HG03135 (cell line): ENCODE data around the gene SHISA5.
A peak's percentile ranks its signal among the peaks of the same experiment; 100 is the strongest.
"Not testable (repeated sequence)": the region's sequence is repeated elsewhere in the genome, so short reads cannot be mapped to it uniquely, and the experiment has no call there.

Experiments
- ATAC-seq: cut with Tn5 transposase; IDR thresholded peaks from one replicate; pipeline ENCODE4 v1.9.1; 2021; ENCODE audit warnings: mild to moderate bottlenecking, moderate library complexity; ENCODE audit not compliant: unreplicated experiment

SHISA5 gene

DNA sequence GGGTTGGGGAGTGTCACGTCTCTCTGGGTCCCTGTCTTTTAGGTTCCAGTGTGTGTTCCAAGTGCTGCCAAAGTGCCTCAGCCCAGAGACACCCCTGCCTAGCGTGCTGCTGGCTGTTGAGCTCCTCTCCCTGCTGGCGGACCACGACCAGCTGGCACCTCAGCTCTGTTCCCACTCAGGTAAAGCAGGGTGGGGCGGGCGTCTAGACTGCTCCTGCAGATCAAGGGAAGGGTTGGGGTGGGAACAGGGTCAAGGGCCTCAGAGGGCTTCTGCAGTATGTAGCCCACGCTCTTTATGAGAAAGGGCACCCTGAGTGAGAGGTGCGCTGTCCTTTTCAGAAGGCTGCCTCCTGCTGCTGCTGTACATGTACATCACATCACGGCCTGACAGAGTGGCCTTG is 40.3 kb downstream of the SHISA5 start:
- ATAC-seq = no peak

DNA sequence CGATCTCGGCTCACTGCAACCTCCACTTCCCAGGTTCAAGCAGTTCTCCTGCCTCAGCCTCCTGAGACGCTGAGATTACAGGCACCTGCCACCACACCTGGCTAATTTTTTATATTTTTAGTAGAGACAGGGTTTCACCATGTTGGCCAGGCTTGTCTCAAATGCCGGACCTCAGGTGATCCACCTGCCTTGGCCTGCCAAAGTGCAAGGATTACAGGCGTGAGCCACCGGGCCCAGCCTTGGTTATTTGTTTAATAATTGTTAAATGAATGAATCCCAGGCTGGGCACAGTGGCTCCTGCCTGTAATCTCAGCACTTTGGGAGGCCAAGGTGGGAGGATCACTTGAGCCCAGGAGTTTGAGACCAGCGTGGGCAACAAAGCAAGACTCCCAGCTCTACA is 42.2 kb downstream of the SHISA5 start:
- not testable (repeated sequence) for ATAC-seq

GRCh38 chr3:48460517-48460902 is 43.5 kb downstream of the SHISA5 start:
- no peak for ATAC-seq

GRCh38 chr3:48459773-48460516 is 44.0 kb downstream of the SHISA5 start:
- no peak for ATAC-seq

DNA sequence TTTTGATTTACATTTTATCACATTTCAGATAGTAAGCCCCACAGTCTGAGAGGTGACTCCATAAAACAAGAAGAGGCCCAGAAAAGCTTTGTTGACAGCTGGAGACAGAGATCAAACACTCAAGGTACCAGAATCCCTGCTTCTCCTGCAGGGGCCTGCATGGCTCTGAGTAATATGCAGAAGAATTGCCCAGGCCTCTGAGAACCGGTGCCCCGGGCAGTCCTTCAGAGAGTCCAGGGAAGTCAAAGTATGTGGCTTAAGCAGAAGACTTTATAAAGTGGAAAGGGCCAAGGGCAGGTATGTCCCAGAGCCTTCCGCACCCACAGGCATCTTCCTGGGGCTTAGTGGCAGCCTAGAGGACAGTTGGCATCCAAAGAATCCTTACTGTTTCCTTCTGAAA is 44.6 kb downstream of the SHISA5 start:
- ATAC-seq = no peak

- ATAC-seq = no peak
Observed at GRCh38 chr3:48456456-48456855, 47.5 kb downstream of the SHISA5 start.

GRCh38 chr3:48451270-48451669 is 52.7 kb downstream of the SHISA5 start:
- no peak for ATAC-seq

- peak; percentile 84 for ATAC-seq
Observed at GRCh38 chr3:48446425-48447193, 57.4 kb downstream of the SHISA5 start, which contains the start of gene ATRIP. TSS of gene ATRIP (plus strand) at chr3:48446737. CDS start at chr3:48446846, 109 bp downstream.

DNA sequence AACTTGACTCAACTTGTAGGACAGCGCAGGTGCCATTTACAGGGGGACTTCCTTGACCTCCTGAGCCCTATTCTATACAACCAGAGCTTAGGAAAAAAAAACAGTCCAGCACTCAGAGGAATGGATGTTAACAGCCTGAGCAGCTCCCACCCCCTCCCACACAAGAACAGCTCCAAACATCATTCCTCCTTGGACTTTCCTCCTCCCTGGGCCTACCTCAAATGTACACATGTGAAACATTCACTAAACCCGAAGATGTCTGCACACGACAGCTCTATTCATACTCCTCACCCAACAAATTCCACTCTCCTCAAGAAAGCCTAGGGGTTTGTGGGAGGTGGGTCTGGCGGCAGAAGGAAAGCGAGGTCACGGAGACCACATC is 57.9 kb downstream of the SHISA5 start:
- no peak for ATAC-seq

DNA sequence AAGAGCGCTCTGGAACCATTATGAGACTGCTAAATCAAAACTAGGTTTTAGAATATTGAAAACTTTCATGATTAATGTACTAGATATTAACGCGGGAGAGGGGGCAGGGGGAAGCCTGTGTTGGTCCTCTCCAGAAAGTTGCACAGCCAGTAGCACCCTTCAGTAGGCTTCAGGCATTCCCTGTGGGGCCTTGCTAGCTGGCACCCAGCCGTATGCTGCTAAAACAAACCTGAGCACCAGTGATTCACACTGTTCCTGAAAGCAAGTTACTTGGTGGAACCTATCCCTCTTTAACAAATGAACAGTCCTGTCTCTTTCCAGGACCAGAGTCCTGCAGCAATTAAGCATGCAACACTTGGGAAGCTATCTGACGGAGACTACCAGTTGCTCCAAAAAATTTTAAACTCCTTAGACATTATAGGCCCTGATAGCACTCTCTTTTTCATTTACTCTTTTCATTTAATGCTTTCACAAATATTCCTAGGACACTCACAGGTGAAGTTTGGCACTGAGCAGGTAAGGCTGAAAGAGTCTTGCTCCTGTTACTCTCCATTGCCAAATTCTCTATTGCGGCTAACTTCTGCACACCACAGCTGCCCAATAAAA is 58.6 kb downstream of the SHISA5 start:
- ATAC-seq = no peak

DNA sequence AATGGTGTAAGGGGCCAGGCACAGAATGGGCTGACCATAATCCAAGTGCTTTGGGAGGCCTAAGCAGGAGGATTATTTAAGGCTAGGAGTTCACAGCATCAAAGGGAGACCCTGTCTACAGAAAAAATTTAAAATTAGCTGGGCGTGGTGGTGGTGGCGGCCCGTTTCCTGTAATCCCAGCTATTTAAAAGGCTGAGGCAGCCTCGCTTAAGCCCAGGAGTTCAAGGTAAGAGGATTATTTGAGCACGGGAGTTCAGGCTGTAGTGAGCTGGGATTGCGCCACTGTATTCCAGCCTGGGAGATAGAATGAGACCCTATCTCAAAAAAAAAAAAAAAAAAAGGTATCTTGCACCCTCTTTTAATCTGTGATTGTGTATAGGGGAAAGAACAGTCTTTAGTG is 62.0 kb downstream of the SHISA5 start:
- ATAC-seq = no peak

DNA sequence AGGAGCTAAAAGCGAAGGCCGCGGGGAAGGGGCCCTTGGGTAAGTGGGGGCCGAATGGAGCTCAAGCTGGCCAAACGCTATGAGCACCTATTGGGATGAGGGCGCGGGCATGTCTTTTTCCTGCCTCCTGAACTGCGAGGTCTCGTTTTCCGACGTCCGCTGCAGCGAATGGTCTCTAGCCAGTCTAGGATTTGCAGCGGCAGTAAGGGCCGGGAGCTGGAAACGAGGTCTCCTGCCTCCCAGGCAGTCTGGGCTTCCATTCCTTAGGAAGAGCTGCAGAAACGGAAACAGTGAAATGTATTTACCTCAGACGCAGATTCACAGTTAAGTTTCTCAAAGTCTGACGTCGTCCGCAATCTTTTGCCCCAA is 63.4 kb downstream of the SHISA5 start:
- ATAC-seq = peak; percentile 13

DNA sequence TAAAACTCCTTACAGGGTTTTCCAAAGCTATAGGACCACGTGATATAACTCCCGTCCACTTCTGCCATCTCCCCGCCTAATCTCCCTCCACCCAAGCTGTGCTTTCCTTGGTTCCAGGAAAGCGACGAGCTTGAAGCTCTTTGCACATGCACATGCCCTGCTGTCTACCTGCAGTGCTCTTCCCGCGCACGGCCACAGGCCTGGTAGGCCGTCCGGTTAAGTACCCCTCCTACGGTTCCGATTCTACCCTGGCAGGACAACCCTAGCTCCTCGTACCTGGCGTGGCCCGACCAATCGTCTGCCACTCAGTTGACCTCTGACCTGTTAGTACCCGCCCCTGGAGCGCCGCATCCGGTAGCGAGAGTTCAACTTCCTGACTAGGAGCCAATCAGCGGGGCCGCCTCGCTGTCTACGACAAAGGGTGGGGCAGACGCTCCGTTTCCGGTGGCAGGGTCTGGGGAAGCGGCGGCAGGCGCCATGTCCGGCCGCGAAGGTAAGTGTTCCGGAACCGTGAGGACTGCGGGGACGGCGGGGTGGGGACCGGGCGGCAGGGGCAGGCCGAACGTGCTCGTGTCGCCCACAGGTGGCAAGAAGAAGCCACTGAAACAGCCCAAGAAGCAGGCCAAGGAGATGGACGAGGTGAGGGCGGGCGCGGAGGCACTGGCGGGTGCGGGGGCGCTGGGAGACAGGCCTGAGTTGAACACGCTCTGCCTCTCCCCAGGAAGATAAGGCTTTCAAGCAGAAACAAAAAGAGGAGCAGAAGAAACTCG is 64.0 kb downstream of the SHISA5 start, which contains the start of the genes CCDC51 and TMA7:
CCDC51 (minus strand) TSS at position 300 of the 770 bp plus-strand sequence. CDS start 4,991 bp downstream, outside the sequence.
TMA7 (plus strand) TSS at position 438 of the 770 bp plus-strand sequence; CDS start at position 478, 40 bp downstream.
- peak; percentile 92 for ATAC-seq

DNA sequence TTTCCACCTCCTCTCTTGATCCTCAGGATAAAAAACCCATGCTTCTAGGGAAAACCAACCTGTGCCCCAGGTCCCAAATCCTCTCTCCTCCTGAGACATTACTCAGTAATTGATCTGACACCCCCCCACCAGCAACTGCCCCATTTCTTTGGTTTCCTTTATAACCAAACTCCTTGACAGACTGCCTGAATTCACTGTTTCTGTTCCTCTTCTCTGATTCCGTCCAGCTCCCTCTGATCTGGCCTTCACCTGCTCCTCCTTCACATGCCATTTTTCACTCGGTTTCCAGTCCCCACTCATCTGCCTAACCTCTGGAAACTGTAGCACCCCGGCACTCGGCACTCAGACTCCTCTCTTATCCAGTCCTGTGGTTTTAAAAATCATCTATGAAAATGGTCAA is 66.2 kb downstream of the SHISA5 start:
- ATAC-seq = no peak

DNA sequence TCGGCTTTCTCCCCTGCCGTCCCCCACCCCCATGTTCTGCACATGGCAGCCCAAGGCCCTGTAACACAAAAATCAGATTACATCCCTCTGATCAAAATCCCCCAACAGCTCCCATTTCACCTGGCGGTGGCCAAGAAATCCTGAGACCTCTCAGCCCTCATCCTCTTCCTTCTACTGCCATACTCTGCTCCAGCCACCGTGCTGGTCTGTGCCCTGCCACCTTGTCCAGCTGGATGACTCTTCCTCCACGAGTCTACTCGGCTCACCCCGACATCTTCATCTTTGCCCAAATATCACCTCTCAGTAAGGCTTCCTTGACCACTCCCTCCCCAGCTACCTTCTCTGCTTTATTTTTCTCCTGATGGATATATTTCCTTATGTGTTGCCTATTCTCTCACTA is 67.1 kb downstream of the SHISA5 start:
- no peak for ATAC-seq

DNA sequence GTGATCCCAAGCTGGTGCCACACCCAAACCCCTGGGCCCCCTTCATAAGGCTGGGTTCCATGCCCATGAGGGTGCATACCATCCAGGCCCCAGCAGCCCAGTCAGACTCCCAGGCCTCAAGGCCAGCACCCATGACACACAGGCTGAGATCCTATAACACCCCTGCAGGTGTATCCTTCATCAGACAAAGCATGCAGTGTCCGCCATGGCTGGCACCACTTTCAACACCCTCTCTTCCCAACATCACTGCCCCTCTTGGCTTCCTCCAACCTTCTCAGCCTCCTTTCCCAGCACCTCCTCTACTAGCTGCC is 67.5 kb downstream of the SHISA5 start:
- ATAC-seq = no peak

GRCh38 chr3:48435774-48436476 is 68.0 kb downstream of the SHISA5 start:
- ATAC-seq = no peak

DNA sequence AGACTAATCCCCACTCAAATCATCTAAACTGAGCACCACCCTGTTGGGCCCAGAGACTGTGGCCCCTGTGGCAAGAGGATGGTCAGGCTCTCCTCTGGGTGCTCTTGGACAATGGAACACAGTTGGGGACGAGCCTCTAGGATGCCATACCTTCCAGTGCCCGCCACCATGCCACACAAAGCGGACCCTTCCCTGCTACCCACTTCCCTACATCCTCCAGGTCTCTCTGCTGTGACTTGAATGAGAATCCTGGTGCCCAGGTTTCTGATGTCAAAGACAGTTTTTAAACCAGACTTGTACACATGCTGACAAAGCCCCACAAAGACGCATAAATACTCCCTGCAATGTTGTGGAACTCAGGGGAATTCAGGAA is 68.8 kb downstream of the SHISA5 start:
- ATAC-seq = no peak

DNA sequence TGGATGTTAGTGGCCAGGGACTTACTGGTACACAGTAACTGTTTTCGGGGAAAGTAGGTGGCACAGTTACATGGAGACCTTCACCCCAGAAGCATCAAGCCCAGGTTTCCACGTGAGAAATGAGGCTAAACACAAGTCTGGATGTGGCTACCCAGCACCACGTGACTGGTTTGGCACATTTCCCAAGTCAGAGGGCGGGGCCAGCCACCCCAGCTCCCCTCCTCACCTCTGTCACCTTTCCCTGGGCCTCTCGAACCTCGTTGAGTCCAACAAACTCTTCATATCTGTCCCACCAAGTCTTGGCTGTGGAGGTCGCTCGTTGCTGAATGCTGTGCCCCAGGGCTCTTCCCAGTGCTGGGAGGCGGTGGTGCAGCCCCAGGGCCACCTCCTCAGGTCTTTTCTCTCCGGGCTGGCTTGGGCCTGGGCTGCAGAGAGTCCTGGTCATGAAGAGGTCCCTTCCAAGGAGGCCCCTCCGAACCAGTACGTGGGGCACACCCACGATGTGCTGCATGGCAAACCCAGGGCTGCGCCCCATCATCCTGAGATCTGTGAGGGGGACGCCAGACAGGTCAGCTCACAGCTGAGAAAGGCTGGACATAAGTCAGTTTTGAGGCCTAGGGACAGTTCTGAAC is 69.3 kb downstream of the SHISA5 start:
- no peak for ATAC-seq

GRCh38 chr3:48433472-48434118 is 70.4 kb downstream of the SHISA5 start:
- ATAC-seq = no peak
